Kidney capillary endothelial cell (primary cell): ENCODE data around the gene EEF2K.

Experiments
- DNase-seq: peaks from one replicate; pipeline ENCODE4 v3.0.0-alpha.2; 2018; ENCODE audit warnings: low spot score

EEF2K gene

GRCh38 chr16:22336581-22336980 lies 130.5 kb downstream of the EEF2K start:
- no peak for DNase-seq

GRCh38 chr16:22337045-22337444 lies 131.0 kb downstream of the EEF2K start:
- DNase-seq, result no peak

- no peak for DNase-seq
Measured at GRCh38 chr16:22337849-22338635, 132.0 kb downstream of the EEF2K start.
